MCF 10A (cell line): ENCODE results near the gene KIF6. TPM values are rescaled to one million over a fixed set of nuclear protein-coding genes. Genes with fewer than 3 reads are reported as not detected.

ENCODE experiments used
- BruUV-seq: library from RNA; stranded (reverse); fragments of 400-500 nt; replicated peaks from 2 replicates; lab custom pipeline; 2021; lab: Mats Ljungman, UMichigan
- CTCF ChIA-PET: fragments of 300-600 bp; sonication (Branson Sonifier 250); formaldehyde crosslinking; extraction: SDS; loops from one replicate; lab custom pipeline; 2021; ENCODE audit warnings: antibody characterized with exemption, inconsistent platforms; lab: Yijun Ruan, JAX
- POLR2A ChIA-PET: fragments of 300-600, 350-650 bp; sonication (Branson Sonifier 250); formaldehyde crosslinking; extraction: SDS; loops from one replicate; lab custom pipeline; 2020; ENCODE audit warnings: antibody characterized with exemption, inconsistent platforms; lab: Yijun Ruan, JAX
- DNase-seq: peaks from one replicate; pipeline ENCODE4 v3.0.0-alpha.2; 2018; ENCODE audit not compliant: unreplicated experiment
- H3K27ac Mint-ChIP-seq: one replicate; pipeline ENCODE4 v1.8.0; 2022; ENCODE audit warnings: mild to moderate bottlenecking, low read depth, mixed read lengths; ENCODE audit not compliant: unreplicated experiment
- H3K27me3 Mint-ChIP-seq: one replicate; pipeline ENCODE4 v1.8.0; 2022; ENCODE audit warnings: mixed read lengths; ENCODE audit not compliant: insufficient read depth, unreplicated experiment
- H3K36me3 Mint-ChIP-seq: one replicate; pipeline ENCODE4 v1.8.0; 2022; ENCODE audit warnings: mild to moderate bottlenecking, moderate library complexity, mixed read lengths; ENCODE audit not compliant: insufficient read depth, unreplicated experiment
- H3K4me1 Mint-ChIP-seq: one replicate; pipeline ENCODE4 v1.8.0; 2022; ENCODE audit warnings: mixed read lengths; ENCODE audit not compliant: insufficient read depth, unreplicated experiment
- H3K4me3 Mint-ChIP-seq: one replicate; pipeline ENCODE4 v1.8.0; 2022; ENCODE audit warnings: mild to moderate bottlenecking, moderate library complexity, mixed read lengths; ENCODE audit not compliant: unreplicated experiment
- H3K9me3 Mint-ChIP-seq: one replicate; pipeline ENCODE4 v1.8.0; 2022; ENCODE audit warnings: mixed read lengths; ENCODE audit not compliant: unreplicated experiment
- CTCF ChIP-seq: fragments of 200-600 bp; IDR thresholded peaks from one replicate; pipeline ENCODE4 v1.8.0; 2022; ENCODE audit warnings: antibody characterized with exemption, mild to moderate bottlenecking; ENCODE audit not compliant: unreplicated experiment
- intact Hi-C: fragments of 100-400 bp; cut with micrococcal nuclease; formaldehyde crosslinking; loops from 2 replicates; pipeline ENCODE4 v1.14.1; 2022
- total RNA-seq: library from RNA; stranded (reverse); gene quantifications from 2 replicates; pipeline ENCODE4 v1.2.3, GENCODE V29; 2022

The KIF6 gene
- total RNA-seq, 1 experiment from 2014 or later: 0.91 TPM

GRCh38 chr6:39758905-39759605, 33.8 kb upstream of the KIF6 start:
- H3K27ac Mint-ChIP-seq: no peak overlapping the region
- H3K27me3 Mint-ChIP-seq: no peaks in the 10 kb centered on the region
- BruUV-seq: no TSS peak
- intact Hi-C loops: no loop called here
- no peaks in the 10 kb centered on the region for H3K4me1 Mint-ChIP-seq
- no peak for TF ChIP-seq CTCF
- no peaks in the 10 kb centered on the region for H3K36me3 Mint-ChIP-seq
- POLR2A ChIA-PET: no interaction called here
- H3K9me3 Mint-ChIP-seq: no peaks in the 10 kb centered on the region
- CTCF ChIA-PET: no interaction called here
- DNase-seq: no peak
- H3K4me3 Mint-ChIP-seq: no peak overlapping the region

DNA sequence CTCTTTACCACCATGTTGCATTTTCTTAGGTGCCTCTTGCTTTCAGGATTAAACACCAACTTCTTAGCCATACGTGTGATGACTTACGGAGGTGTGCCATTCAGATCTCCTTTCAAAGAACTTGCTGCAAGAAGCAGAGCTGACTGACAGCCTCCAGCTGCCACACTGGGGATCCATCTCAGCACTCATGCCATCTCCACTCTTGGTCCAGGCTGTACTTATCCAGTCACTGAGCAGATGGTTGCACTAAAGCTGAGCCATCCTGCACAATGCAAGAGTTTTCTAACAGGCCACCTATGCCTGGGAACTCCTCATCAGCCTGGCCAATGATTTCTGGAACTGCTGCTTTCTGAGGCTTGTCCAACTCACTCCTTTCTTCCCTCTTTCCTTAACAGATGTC, 31.4 kb upstream of the KIF6 start:
- DNase-seq: no peak
- no peak overlapping the region for H3K4me3 Mint-ChIP-seq
- no peaks in the 10 kb centered on the region for H3K4me1 Mint-ChIP-seq
- no peaks in the 10 kb centered on the region for H3K27me3 Mint-ChIP-seq
- H3K36me3 Mint-ChIP-seq: no peaks in the 10 kb centered on the region
- intact Hi-C loops: no loop called here
- no peak overlapping the region for H3K27ac Mint-ChIP-seq
- no peaks in the 10 kb centered on the region for H3K9me3 Mint-ChIP-seq
- TF ChIP-seq CTCF: no peak
- POLR2A ChIA-PET: no interaction called here
- CTCF ChIA-PET: interaction anchor here (0.6 to 0.7 kb wide), 5 partner anchors 62 to 1028 kb away, joined by 3 to 5 read pairs (median 4); no protein-coding TSS in a partner anchor
- BruUV-seq: no TSS peak

DNA sequence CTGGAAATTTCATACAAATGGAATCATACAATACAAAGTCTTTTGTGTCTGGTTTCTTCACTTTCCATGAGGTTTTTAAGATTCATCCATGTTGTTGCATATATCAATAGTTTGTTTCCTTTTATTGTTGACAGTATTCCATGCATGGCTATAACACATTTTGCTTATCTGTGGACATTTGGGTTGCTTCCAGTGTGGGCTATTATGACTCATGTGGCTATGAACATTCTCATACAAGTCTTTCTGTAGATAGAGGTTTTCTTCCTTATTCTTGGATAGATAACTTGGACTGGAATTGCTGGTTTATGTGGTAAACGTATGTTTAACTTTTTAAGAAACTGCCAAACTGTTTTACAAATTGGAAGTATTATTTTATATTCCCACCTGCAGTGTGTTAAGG, 30.0 kb upstream of the KIF6 start:
- no peak overlapping the region for H3K4me3 Mint-ChIP-seq
- no peaks in the 10 kb centered on the region for H3K4me1 Mint-ChIP-seq
- ChIA-PET POLR2A (no interaction called here), CTCF (no interaction called here)
- no peak for TF ChIP-seq CTCF
- intact Hi-C loops: no loop called here
- H3K36me3 Mint-ChIP-seq: no peaks in the 10 kb centered on the region
- BruUV-seq: no TSS peak
- no peaks in the 10 kb centered on the region for H3K9me3 Mint-ChIP-seq
- DNase-seq: no peak
- no peaks in the 10 kb centered on the region for H3K27me3 Mint-ChIP-seq
- no peak overlapping the region for H3K27ac Mint-ChIP-seq

- H3K36me3 Mint-ChIP-seq: no peaks in the 10 kb centered on the region
- H3K27me3 Mint-ChIP-seq: no peaks in the 10 kb centered on the region
- H3K4me1 Mint-ChIP-seq: no peaks in the 10 kb centered on the region
- ChIA-PET CTCF (interaction anchor here (0.6 kb wide), 1 partner anchor 226 kb away, joined by 4 read pairs; no protein-coding TSS in a partner anchor), POLR2A (no interaction called here)
- no peaks in the 10 kb centered on the region for H3K9me3 Mint-ChIP-seq
- no peak for DNase-seq
- H3K27ac Mint-ChIP-seq: no peak overlapping the region
- H3K4me3 Mint-ChIP-seq: no peak overlapping the region
- intact Hi-C loops: no loop called here
- no peak for TF ChIP-seq CTCF
- BruUV-seq: no TSS peak
Observed at GRCh38 chr6:39754514-39755115, 29.4 kb upstream of the KIF6 start.
